ENCODE data around the gene NRIP2.

DNA sequence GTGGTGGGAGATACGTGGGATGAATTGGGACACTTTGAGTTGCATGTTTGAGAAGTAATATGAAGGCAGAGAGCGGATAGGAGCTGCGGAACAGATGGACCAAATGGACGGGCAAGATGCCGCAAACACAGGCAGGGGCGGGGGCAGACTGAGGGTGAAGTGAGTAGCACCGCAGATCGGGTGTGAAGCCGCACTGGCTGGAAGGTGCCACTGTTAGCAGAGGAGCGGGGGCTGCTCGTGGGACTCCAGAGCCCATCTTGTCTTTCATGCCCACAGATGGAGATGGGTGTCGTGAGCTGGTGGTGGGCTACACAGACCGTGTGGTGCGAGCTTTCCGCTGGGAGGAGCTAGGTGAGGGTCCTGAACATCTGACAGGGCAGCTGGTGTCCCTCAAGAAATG, 15.0 kb downstream of the NRIP2 start:
- TF ChIP-seq, protein P1, sequence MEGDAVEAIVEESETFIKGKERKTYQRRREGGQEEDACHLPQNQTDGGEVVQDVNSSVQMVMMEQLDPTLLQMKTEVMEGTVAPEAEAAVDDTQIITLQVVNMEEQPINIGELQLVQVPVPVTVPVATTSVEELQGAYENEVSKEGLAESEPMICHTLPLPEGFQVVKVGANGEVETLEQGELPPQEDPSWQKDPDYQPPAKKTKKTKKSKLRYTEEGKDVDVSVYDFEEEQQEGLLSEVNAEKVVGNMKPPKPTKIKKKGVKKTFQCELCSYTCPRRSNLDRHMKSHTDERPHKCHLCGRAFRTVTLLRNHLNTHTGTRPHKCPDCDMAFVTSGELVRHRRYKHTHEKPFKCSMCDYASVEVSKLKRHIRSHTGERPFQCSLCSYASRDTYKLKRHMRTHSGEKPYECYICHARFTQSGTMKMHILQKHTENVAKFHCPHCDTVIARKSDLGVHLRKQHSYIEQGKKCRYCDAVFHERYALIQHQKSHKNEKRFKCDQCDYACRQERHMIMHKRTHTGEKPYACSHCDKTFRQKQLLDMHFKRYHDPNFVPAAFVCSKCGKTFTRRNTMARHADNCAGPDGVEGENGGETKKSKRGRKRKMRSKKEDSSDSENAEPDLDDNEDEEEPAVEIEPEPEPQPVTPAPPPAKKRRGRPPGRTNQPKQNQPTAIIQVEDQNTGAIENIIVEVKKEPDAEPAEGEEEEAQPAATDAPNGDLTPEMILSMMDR (IDR thresholded peaks at IDR 0.05; ENCODE audit: low read depth, low read length), result no peak
- TF ChIP-seq EZH2phosphoT487 (IDR thresholded peaks at IDR 0.05; ENCODE audit: low read depth), result no peak

Measured in OCI-LY3 (cell line).